SK-N-MC (cell line): Measurements from ENCODE around the gene RGS19.

Experiments
- DNase-seq: peaks from one replicate; pipeline ENCODE4 v3.0.0-alpha.2; 2011; ENCODE audit warnings: low read depth, low spot score
- H3K27ac ChIP-seq: fragments of 200-600 bp; sonication (generic); 2 replicates; pipeline ENCODE4 v1.5.1; 2016; ENCODE audit warnings: mixed run types
- H3K36me3 ChIP-seq: fragments of 200-600 bp; sonication (generic); 2 replicates; pipeline ENCODE4 v1.6.1; 2017; ENCODE audit warnings: antibody characterized with exemption, low read length, mixed read lengths; ENCODE audit not compliant: insufficient read depth
- H3K4me3 ChIP-seq: fragments of 200-600 bp; sonication (generic); 2 replicates; pipeline ENCODE4 v1.5.1; 2016
- H3K9ac ChIP-seq: fragments of 200-600 bp; sonication (generic); 2 replicates; pipeline ENCODE4 v1.8.0; 2017; ENCODE audit warnings: mixed run types, mixed read lengths; ENCODE audit not compliant: insufficient read length
- H3K9me3 ChIP-seq: fragments of 200-600 bp; sonication (generic); 2 replicates; pipeline ENCODE4 v1.6.1; 2017; ENCODE audit warnings: low read depth, mild to moderate bottlenecking, antibody characterized with exemption, low read length, moderate library complexity, mixed read lengths
- EZH2 ChIP-seq: fragments of 200-600 bp; sonication (generic); IDR thresholded peaks from one replicate; pipeline ENCODE4 v1.6.1; 2017; ENCODE audit warnings: antibody characterized with exemption
- FOXP2 ChIP-seq: optimal IDR thresholded peaks from 2 replicates; pipeline ENCODE3; 2011; ENCODE audit warnings: mild to moderate bottlenecking, moderate library complexity; ENCODE audit not compliant: insufficient read depth; ENCODE audit errors: extremely low read length, control extremely low read depth
- POLR2AphosphoS5 ChIP-seq: IDR thresholded peaks from 2 replicates; pipeline ENCODE4 v1.6.1; 2012; ENCODE audit warnings: mild to moderate bottlenecking, low read depth, low read length, borderline replicate concordance

RGS19 gene

GRCh38 chr20:64053841-64054661 is 25.3 kb downstream of the RGS19 start:
- Histone ChIP-seq H3K9ac (no peak overlapping the region), H3K27ac (peak overlapping the region; percentile 85), H3K36me3 (no peaks in the 10 kb centered on the region), H3K4me3 (peak overlapping the region; percentile 54), H3K9me3 (no peaks in the 10 kb centered on the region)
- no peak for TF ChIP-seq EZH2
- no peak for TF ChIP-seq FOXP2
- TF ChIP-seq POLR2AphosphoS5: peak; percentile 59; the same call in 1 of the 2 replicates
- DNase-seq: no peak

- Histone ChIP-seq H3K9me3 (no peaks in the 10 kb centered on the region), H3K36me3 (peaks cover under 1% of the 10 kb centered on the region; the same call in 1 of the 2 replicates), H3K27ac (peak overlapping the region; percentile 67), H3K9ac (no peak overlapping the region), H3K4me3 (no peak overlapping the region)
- TF ChIP-seq EZH2 (no peak), FOXP2 (no peak), POLR2AphosphoS5 (no peak)
- no peak for DNase-seq
Observed at GRCh38 chr20:64052987-64053840, 26.1 kb downstream of the RGS19 start.

GRCh38 chr20:64052326-64052722 is 27.0 kb downstream of the RGS19 start:
- no peak overlapping the region for H3K4me3 ChIP-seq
- H3K36me3 ChIP-seq: peaks cover 6% of the 10 kb centered on the region
- peak overlapping the region; percentile 67 for H3K27ac ChIP-seq
- TF ChIP-seq FOXP2: no peak
- no peak for TF ChIP-seq EZH2
- no peak for TF ChIP-seq POLR2AphosphoS5
- no peaks in the 10 kb centered on the region for H3K9me3 ChIP-seq
- no peak overlapping the region for H3K9ac ChIP-seq
- DNase-seq: no peak

GRCh38 chr20:64051561-64052325 is 27.6 kb downstream of the RGS19 start:
- Histone ChIP-seq H3K27ac (0 out of 2 replicates have a peak overlapping the region, but pooled peaks have one; percentile 67), H3K9me3 (no peaks in the 10 kb centered on the region), H3K9ac (no peak overlapping the region), H3K4me3 (no peak overlapping the region), H3K36me3 (peaks cover 12% of the 10 kb centered on the region)
- DNase-seq: no peak
- TF ChIP-seq POLR2AphosphoS5 (no peak), FOXP2 (no peak), EZH2 (no peak)

GRCh38 chr20:64051033-64051452 is 28.3 kb downstream of the RGS19 start:
- Histone ChIP-seq H3K27ac (no peak overlapping the region), H3K36me3 (peaks cover 13% of the 10 kb centered on the region), H3K9ac (no peak overlapping the region), H3K4me3 (no peak overlapping the region), H3K9me3 (no peaks in the 10 kb centered on the region)
- DNase-seq: no peak
- TF ChIP-seq EZH2: no peak
- no peak for TF ChIP-seq POLR2AphosphoS5
- TF ChIP-seq FOXP2: no peak

- TF ChIP-seq EZH2 (no peak), FOXP2 (no peak), POLR2AphosphoS5 (no peak)
- Histone ChIP-seq H3K4me3 (peak overlapping the region; percentile 73), H3K9ac (peak overlapping the region; percentile 60), H3K36me3 (peaks cover 13% of the 10 kb centered on the region), H3K9me3 (no peaks in the 10 kb centered on the region), H3K27ac (peak overlapping the region; percentile 87)
- no peak for DNase-seq
Observed at GRCh38 chr20:64050261-64051032, 28.9 kb downstream of the RGS19 start.

- Histone ChIP-seq H3K27ac (peak overlapping the region; percentile 87), H3K4me3 (peak overlapping the region; percentile 73), H3K36me3 (peaks cover 13% of the 10 kb centered on the region), H3K9ac (peak overlapping the region; percentile 60), H3K9me3 (no peaks in the 10 kb centered on the region)
- DNase-seq: no peak
- TF ChIP-seq FOXP2: no peak
- no peak for TF ChIP-seq EZH2
- TF ChIP-seq POLR2AphosphoS5: peak; percentile 58
Observed at GRCh38 chr20:64049878-64050260, 29.4 kb downstream of the RGS19 start.
